ENCODE results near the gene PARP2.

Gene PARP2

DNA sequence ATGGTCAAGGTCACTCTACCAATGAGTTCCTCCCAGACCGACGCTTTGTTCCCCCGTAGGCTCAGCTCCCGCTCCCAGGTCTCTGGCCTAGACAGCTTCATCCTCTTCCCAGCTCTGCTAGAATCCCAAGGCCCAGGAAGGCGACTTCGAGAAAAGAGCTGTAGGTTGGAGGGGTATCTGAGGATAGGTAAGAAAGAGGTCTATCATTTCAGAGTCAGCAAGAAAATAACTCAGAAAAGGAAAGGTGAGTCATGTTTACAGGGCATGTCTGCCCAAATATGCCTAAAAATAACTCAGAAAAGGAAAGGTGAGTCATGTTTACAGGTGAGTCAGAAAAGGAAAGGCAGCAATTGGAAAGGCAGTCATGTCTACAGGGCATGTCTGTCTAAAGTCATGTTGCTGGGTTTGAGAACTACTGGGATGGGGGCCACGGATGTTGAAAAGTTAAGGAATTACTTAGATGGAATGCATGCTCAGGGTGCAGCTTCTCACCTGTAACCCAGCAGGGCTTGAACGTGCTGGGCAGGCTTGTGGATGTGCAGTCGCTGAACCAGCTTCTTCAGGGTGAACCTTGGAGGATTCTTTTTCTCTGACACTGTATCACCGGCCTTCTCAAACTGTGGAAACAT lies 57.6 kb downstream of the PARP2 start:
- no peak for DNase-seq

- no peak for DNase-seq
Observed at GRCh38 chr14:20403521-20403920, 60.1 kb downstream of the PARP2 start.
